Stimulated activated CD8-positive, alpha-beta memory T cell treated with anti-CD3 and anti-CD28 coated beads, Interleukin-7, amount 100 ng/mL, for 4 hours (primary cell): Measurements from ENCODE around the gene UCP2.
"Not testable (repeated sequence)": the region's sequence is repeated elsewhere in the genome, so short reads cannot be mapped to it uniquely, and the experiment has no call there.

Experiments used
- DNase-seq, 2 donors: peaks; one replicate each; pipeline ENCODE4 v3.0.0-alpha.2; 2020; ENCODE audit warnings: low read depth in 2 of 2

Gene UCP2

DNA sequence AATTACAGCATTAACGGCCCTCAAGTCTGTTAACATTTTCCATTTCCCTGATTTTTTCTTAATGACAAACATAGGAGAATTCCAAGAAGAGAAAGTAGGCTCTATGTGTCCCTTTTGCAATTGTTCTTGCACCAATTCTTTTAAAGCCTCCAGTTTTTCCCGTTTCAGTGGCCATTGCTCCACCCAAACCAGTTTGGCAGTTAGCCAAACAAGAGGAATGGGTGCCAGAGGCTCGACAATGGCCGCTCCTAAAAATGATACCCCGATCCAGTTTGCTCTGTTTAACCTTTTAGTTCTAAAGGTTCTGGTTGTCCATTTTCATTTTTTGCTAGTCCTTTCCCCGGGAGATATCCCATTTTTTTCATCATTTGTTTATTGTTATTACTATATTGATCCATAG, 38.6 kb downstream of the UCP2 start:
- DNase-seq: no peak

- DNase-seq: no peak
Observed at GRCh38 chr11:73942010-73942409, 40.6 kb downstream of the UCP2 start.

- DNase-seq: no peak
Observed at GRCh38 chr11:73940801-73941570, 41.7 kb downstream of the UCP2 start.

- DNase-seq: no peak
Observed at GRCh38 chr11:73939096-73939495, 43.5 kb downstream of the UCP2 start.

DNA sequence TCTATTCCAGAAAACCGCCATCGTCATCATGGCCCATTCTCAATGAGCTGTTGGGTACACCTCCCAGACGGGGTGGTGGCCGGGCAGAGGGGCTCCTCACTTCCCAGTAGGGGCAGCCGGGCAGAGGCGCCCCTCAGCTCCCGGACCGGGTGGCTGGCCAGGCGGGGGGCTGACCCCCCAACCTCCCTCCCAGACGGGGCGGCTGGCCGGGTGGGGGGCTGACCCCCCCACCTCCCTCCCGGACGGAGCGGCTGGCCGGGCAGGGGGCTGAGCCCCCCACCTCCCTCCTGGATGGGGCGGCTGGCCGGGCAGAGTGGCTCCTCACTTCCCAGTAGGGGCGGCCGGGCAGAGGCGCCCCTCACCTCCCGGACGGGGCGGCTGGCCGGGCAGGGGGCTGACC, 46.6 kb downstream of the UCP2 start:
- DNase-seq: not testable (repeated sequence)

DNA sequence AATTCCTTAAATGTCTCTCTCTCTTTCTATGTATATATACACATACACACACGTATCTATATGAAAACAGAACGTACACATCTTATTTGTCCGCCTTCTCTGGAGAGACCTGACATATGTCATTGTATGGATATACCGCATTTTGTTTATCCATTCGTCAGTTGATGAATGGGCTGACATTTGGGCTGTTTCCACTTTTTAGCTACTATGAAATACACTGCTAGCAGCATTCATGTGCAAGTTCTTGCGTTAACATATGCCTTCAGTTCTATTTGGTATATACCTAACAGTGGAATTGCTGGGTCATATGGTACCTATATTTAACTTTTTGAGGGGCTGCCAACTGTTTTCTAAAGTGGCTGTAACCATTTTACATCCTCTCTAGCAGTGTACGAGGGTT, 49.9 kb downstream of the UCP2 start:
- no peak for DNase-seq

DNA sequence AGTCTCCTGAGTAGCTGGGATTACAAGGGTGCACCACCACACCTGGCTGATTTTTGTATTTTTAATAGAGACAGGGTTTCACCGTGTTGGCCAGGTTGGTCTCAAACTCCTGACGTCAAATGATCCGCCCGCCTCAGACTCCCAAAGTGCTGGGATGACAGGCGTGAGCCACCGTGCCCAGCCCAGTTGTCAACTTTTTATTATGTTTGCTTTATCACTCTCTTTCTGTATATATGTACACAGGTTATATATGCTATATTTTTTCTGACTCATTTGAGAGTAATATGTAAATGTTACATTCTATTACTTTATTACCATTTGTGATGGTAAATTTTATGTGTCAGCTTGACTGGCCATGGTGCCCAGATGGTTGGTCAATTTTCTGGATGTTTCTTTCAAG, 50.7 kb downstream of the UCP2 start:
- DNase-seq: no peak

- DNase-seq: no peak
Observed at GRCh38 chr11:73931039-73931645, 51.5 kb downstream of the UCP2 start.

DNA sequence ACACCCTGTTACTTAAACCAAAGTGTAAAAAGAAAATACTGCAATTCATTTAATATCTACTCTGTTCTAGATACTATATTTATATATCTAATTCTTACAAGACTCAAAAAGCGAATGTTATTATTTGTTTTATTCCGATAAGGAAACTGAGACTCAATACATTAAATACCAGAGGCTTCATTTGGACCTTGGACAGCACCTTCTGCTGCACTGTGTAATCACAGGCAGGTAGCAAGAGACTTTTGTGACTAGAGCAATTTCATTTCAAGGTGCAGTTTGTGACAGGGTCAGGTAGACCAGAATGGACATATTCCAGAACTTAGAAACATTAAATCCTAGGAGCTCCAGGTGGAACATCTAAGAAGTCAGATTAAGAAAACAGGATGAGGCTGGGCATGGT, 53.3 kb downstream of the UCP2 start:
- no peak for DNase-seq
